WTC11 (cell line): ENCODE measurements around the gene BLCAP. TPM values are rescaled to one million over a fixed set of nuclear protein-coding genes. Genes with fewer than 3 reads are reported as not detected.
A peak's percentile ranks its signal among the peaks of the same experiment; 100 is the strongest.

Experiments used
- ATAC-seq: fragments of 200-7000 bp; cut with Tn5 transposase; 2 replicates; pipeline ENCODE4 v1.10.0; 2021; ENCODE audit warnings: mild to moderate bottlenecking, moderate library complexity
- CTCF ChIA-PET: fragments of 300-600 bp; sonication (Branson Sonifier 250); formaldehyde crosslinking; loops from one replicate; lab custom pipeline; 2021; ENCODE audit warnings: antibody characterized with exemption; lab: Charles Lee
- POLR2A ChIA-PET: fragments of 350-600 bp; sonication (Branson Sonifier 250); formaldehyde crosslinking; loops from one replicate; lab custom pipeline; 2021; ENCODE audit warnings: antibody characterized with exemption; lab: Charles Lee
- DNase-seq: peaks from one replicate; pipeline ENCODE4 v3.0.0; 2021; ENCODE audit warnings: low spot score
- H3K27ac Mint-ChIP-seq: 2 replicates; pipeline ENCODE4 v1.8.0; 2021; ENCODE audit warnings: mixed read lengths
- H3K27me3 Mint-ChIP-seq: 2 replicates; pipeline ENCODE4 v1.8.0; 2021; ENCODE audit warnings: low read depth, mild to moderate bottlenecking, moderate library complexity, mixed read lengths
- H3K36me3 Mint-ChIP-seq: 2 replicates; pipeline ENCODE4 v1.8.0; 2021; ENCODE audit warnings: mixed read lengths
- H3K4me1 Mint-ChIP-seq: 2 replicates; pipeline ENCODE4 v1.8.0; 2022; ENCODE audit warnings: mixed read lengths
- H3K4me3 Mint-ChIP-seq: 2 replicates; pipeline ENCODE4 v1.8.0; 2021; ENCODE audit warnings: mild to moderate bottlenecking, moderate library complexity, mixed read lengths
- H3K9me3 Mint-ChIP-seq: 2 replicates; pipeline ENCODE4 v1.8.0; 2021; ENCODE audit warnings: mixed read lengths
- CBFB ChIP-seq: sonication (generic); formaldehyde crosslinking; IDR thresholded peaks from 2 replicates; pipeline ENCODE4 v1.8.1; 2022; ENCODE audit warnings: mild to moderate bottlenecking, low read depth, missing genetic modification reagents
- CTCF ChIP-seq: fragments of 200-600 bp; IDR thresholded peaks from 2 replicates; pipeline ENCODE4 v1.8.0; 2022; ENCODE audit warnings: antibody characterized with exemption
- E2F5 ChIP-seq: sonication (generic); formaldehyde crosslinking; IDR thresholded peaks from 2 replicates; pipeline ENCODE4 v1.8.1; 2022; ENCODE audit warnings: mild to moderate bottlenecking, moderate library complexity, missing genetic modification reagents
- JUN ChIP-seq: sonication (generic); formaldehyde crosslinking; IDR thresholded peaks from 2 replicates; pipeline ENCODE4 v1.8.0; 2023; ENCODE audit warnings: mild to moderate bottlenecking, missing genetic modification reagents
- NFE2L1 ChIP-seq: sonication (generic); formaldehyde crosslinking; IDR thresholded peaks from 2 replicates; pipeline ENCODE4 v1.8.1; 2023; ENCODE audit warnings: missing genetic modification reagents
- NR3C1 ChIP-seq: sonication (generic); formaldehyde crosslinking; conservative IDR thresholded peaks from 2 replicates; pipeline ENCODE4 v1.8.1; 2023; ENCODE audit warnings: low read depth, mild to moderate bottlenecking, missing genetic modification reagents
- RORB ChIP-seq: fragments of 250-450 bp; sonication (Bioruptor Pico); IDR thresholded peaks from 2 replicates; pipeline ENCODE4 v1.9.0; 2021; ENCODE audit warnings: mild to moderate bottlenecking
- SMAD4 ChIP-seq: sonication (generic); formaldehyde crosslinking; IDR thresholded peaks from 2 replicates; pipeline ENCODE4 v1.8.0; 2022; ENCODE audit warnings: mild to moderate bottlenecking, missing genetic modification reagents
- SP1 ChIP-seq: sonication (generic); formaldehyde crosslinking; conservative IDR thresholded peaks from 2 replicates; pipeline ENCODE4 v1.8.1; 2022; ENCODE audit warnings: missing genetic modification reagents
- ZNF138 ChIP-seq: sonication (generic); formaldehyde crosslinking; conservative IDR thresholded peaks from 2 replicates; pipeline ENCODE4 v1.8.1; 2022; ENCODE audit warnings: mild to moderate bottlenecking, moderate library complexity, missing genetic modification reagents
- ZNF219 ChIP-seq: sonication (generic); formaldehyde crosslinking; IDR thresholded peaks from 2 replicates; pipeline ENCODE4 v1.8.0; 2023; ENCODE audit warnings: missing genetic modification reagents, mild to moderate bottlenecking, borderline replicate concordance
- total RNA-seq: library from RNA; stranded (reverse); gene quantifications from 3 replicates; pipeline ENCODE4 v1.2.3, GENCODE V29; 2021
- TF ChIP-seq, protein P1 (sequence below): fragments of 250-450 bp; sonication (Bioruptor Pico); IDR thresholded peaks from 2 replicates; pipeline ENCODE4 v1.8.0; 2021; ENCODE audit warnings: mild to moderate bottlenecking
- TF ChIP-seq, protein P2 (sequence below): fragments of 250-450 bp; sonication (Bioruptor Pico); IDR thresholded peaks from 2 replicates; pipeline ENCODE4 v1.9.0; 2021; ENCODE audit warnings: mild to moderate bottlenecking

Gene BLCAP
- total RNA-seq, 1 experiment from 2014 or later, result 85.6 TPM

DNA sequence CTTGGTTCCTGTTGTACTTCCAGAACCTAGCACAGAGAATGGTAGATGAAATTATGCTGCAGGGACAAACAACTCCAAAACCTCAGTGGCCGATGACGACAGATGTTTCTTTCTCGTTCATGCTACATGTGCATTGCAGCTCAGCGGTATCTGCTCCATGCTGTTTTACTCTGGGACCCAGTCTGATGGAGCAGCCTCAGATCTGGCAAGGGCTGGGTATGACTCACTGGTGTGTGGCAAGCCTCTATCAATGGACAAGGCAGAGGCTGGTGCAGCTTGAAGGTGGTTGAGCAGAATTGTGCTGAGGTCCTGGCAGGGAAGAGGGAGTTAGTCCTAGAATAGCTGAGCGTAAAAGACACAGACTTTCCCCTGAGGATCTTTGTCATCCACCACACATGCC lies 10.3 kb upstream of the BLCAP start:
- no peak overlapping the region for H3K4me3 Mint-ChIP-seq
- no peaks in the 10 kb centered on the region for H3K9me3 Mint-ChIP-seq
- H3K27ac Mint-ChIP-seq, result no peak overlapping the region
- H3K4me1 Mint-ChIP-seq, result peaks cover 24% of the 10 kb centered on the region
- TF ChIP-seq E2F5 (CRISPR knock-in tag) (no peak), NR3C1 (no peak), SMAD4 (CRISPR knock-in tag) (no peak), JUN (CRISPR knock-in tag) (no peak), ZNF138 (CRISPR knock-in tag) (no peak)
- TF ChIP-seq, protein P1, sequence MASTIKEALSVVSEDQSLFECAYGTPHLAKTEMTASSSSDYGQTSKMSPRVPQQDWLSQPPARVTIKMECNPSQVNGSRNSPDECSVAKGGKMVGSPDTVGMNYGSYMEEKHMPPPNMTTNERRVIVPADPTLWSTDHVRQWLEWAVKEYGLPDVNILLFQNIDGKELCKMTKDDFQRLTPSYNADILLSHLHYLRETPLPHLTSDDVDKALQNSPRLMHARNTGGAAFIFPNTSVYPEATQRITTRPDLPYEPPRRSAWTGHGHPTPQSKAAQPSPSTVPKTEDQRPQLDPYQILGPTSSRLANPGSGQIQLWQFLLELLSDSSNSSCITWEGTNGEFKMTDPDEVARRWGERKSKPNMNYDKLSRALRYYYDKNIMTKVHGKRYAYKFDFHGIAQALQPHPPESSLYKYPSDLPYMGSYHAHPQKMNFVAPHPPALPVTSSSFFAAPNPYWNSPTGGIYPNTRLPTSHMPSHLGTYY, result no peak
- CTCF ChIA-PET, result interaction anchor here (0.8 to 1.7 kb wide), 3 partner anchors 26 to 268 kb away, joined by 3 to 5 read pairs (median 5); no protein-coding TSS in a partner anchor
- H3K27me3 Mint-ChIP-seq, result no peaks in the 10 kb centered on the region
- H3K36me3 Mint-ChIP-seq, result no peaks in the 10 kb centered on the region
- DNase-seq, result no peak
- no peak for ATAC-seq
- POLR2A ChIA-PET, result no interaction called here

GRCh38 chr20:37537505-37537904 lies 9.8 kb upstream of the BLCAP start:
- CTCF ChIA-PET, result interaction anchor here (0.8 to 1.7 kb wide), 3 partner anchors 27 to 267 kb away, joined by 3 to 5 read pairs (median 5); no protein-coding TSS in a partner anchor
- no peak overlapping the region for H3K27ac Mint-ChIP-seq

DNA sequence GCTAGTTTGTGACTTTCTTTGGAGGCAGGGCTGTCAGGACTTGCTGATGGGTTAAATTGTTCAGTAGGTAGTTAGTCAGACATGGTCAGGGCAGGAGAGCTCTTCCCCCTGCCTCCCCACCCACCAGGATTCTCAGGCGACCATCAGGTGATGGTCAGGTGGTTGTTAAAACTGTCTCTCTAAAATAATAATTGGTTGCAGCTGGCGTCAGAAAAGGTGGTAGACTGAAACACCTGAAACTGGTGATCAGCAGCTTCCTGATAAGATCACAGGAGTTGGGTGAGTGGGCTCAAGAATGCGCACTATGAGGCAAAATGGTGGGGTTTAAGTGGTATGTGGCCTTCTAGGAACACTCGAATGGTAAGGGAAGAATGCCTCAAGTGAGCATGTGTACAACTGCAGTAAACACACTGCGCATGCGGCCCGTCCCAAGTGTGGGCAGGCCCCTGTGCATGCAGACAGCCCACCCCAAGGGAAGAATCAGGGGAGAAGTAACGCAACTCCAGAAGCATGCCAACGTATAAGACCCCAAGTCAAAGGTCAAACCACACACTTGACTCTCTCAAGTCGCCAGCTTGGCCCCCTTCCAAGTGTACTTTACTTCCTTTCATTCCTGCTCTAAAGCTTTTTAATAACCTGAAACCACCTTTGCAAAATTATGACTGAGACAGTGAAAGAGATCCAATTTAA lies 7.9 kb upstream of the BLCAP start:
- H3K4me1 Mint-ChIP-seq, result peaks cover 24% of the 10 kb centered on the region
- DNase-seq (no peak), ATAC-seq (no peak)
- H3K27ac Mint-ChIP-seq, result no peak overlapping the region
- CTCF ChIA-PET, result interaction anchor here (0.7 to 5.4 kb wide), 5 partner anchors 8 to 340 kb away, joined by 3 to 28 read pairs (median 4); no protein-coding TSS in a partner anchor
- POLR2A ChIA-PET, result no interaction called here
- H3K4me3 Mint-ChIP-seq, result no peak overlapping the region
- no peaks in the 10 kb centered on the region for H3K27me3 Mint-ChIP-seq
- no peak for TF ChIP-seq CBFB (CRISPR knock-in tag)
- TF ChIP-seq NFE2L1 (CRISPR knock-in tag), result no peak
- no peak for TF ChIP-seq ZNF219
- H3K36me3 Mint-ChIP-seq, result no peaks in the 10 kb centered on the region
- H3K9me3 Mint-ChIP-seq, result no peaks in the 10 kb centered on the region

More at GRCh38 chr20:37537505-37537904, 9.8 kb upstream of the BLCAP start:
- Mint-ChIP-seq H3K9me3 (no peaks in the 10 kb centered on the region), H3K27me3 (no peaks in the 10 kb centered on the region)
- ATAC-seq (no peak), DNase-seq (no peak)
- POLR2A ChIA-PET, result no interaction called here
- no peak for TF ChIP-seq SP1
- TF ChIP-seq, protein P2, sequence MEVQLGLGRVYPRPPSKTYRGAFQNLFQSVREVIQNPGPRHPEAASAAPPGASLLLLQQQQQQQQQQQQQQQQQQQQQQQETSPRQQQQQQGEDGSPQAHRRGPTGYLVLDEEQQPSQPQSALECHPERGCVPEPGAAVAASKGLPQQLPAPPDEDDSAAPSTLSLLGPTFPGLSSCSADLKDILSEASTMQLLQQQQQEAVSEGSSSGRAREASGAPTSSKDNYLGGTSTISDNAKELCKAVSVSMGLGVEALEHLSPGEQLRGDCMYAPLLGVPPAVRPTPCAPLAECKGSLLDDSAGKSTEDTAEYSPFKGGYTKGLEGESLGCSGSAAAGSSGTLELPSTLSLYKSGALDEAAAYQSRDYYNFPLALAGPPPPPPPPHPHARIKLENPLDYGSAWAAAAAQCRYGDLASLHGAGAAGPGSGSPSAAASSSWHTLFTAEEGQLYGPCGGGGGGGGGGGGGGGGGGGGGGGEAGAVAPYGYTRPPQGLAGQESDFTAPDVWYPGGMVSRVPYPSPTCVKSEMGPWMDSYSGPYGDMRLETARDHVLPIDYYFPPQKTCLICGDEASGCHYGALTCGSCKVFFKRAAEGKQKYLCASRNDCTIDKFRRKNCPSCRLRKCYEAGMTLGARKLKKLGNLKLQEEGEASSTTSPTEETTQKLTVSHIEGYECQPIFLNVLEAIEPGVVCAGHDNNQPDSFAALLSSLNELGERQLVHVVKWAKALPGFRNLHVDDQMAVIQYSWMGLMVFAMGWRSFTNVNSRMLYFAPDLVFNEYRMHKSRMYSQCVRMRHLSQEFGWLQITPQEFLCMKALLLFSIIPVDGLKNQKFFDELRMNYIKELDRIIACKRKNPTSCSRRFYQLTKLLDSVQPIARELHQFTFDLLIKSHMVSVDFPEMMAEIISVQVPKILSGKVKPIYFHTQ (CRISPR knock-in tag), result no peak
- TF ChIP-seq SMAD4 (CRISPR knock-in tag), result no peak
- TF ChIP-seq, all 79 proteins: peak for 0
- peaks cover 24% of the 10 kb centered on the region for H3K4me1 Mint-ChIP-seq
- H3K36me3 Mint-ChIP-seq, result no peaks in the 10 kb centered on the region
- no peak overlapping the region for H3K4me3 Mint-ChIP-seq

GRCh38 chr20:37534401-37535157 lies 6.9 kb upstream of the BLCAP start:
- Mint-ChIP-seq H3K36me3 (no peaks in the 10 kb centered on the region), H3K9me3 (no peaks in the 10 kb centered on the region)
- DNase-seq, result no peak
- TF ChIP-seq, protein P2 (CRISPR knock-in tag), result no peak
- TF ChIP-seq CTCF (peak; percentile 80), RORB (no peak)
- TF ChIP-seq, all 79 proteins: peak for 1
- Mint-ChIP-seq H3K4me3 (no peak overlapping the region), H3K27ac (no peak overlapping the region), H3K4me1 (peaks cover 20% of the 10 kb centered on the region), H3K27me3 (no peaks in the 10 kb centered on the region)
- POLR2A ChIA-PET, result no interaction called here
- peak; percentile 89 for ATAC-seq
- CTCF ChIA-PET, result interaction anchor here (0.7 to 5.4 kb wide), 5 partner anchors 9 to 339 kb away, joined by 3 to 28 read pairs (median 5); no protein-coding TSS in a partner anchor
